ENCODE data around the gene KDM4C. TPM values are rescaled to one million over a fixed set of nuclear protein-coding genes. Genes with fewer than 3 reads are reported as not detected.

The KDM4C gene
- total RNA-seq, 1 experiment from 2014 or later, result 7.1 TPM

DNA sequence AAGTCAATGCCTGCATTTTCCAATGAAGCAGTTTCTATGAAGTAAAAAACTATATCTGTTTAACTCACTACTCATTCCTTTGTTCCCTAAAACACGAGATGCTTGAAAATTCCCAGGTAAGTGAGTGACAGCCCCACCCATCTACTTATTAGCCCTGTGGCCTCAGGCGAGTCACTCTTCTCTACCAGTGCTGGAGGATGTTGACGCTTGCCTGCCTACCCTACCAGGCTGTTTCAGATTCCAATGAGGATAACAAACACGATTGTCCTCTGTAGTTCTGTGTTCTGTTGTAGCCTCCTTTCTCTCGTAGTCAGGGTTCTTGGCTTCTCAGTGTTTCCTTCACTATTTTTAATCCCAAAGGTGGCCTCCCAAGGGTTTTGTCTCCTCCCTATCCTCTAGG lies 388.8 kb downstream of the KDM4C start:
- ATAC-seq (no peak), DNase-seq (ENCODE audit: low read depth, low spot score) (no peak)
- Histone ChIP-seq H3K9me3 (ENCODE audit: control insufficient read depth, insufficient read depth, low read depth, low read length) (no peaks in the 10 kb centered on the region), H3K4me1 (ENCODE audit: control insufficient read depth, insufficient read depth, low read length) (no peaks in the 10 kb centered on the region), H3K4me3 (ENCODE audit: low read depth in 2 of 2, low read length in 2 of 2) (no peak overlapping the region), H3K36me3 (ENCODE audit: control insufficient read depth, insufficient read depth, low read length) (no peaks in the 10 kb centered on the region), H3K27ac (ENCODE audit: low read length) (no peak overlapping the region), H3K27me3 (ENCODE audit: control insufficient read depth, insufficient read depth, low read length) (no peaks in the 10 kb centered on the region)
- in situ Hi-C loops (cut with HindIII; ENCODE audit: low pct_unique_long_range_greater_than_20kb, low sequenced_read_pairs), result no loop called here
- POLR2A ChIA-PET, result no interaction called here
- TF ChIP-seq SIN3A (IDR thresholded peaks at IDR 0.05; ENCODE audit: borderline replicate concordance, insufficient read depth, low read depth, low read length), result no peak
- TF ChIP-seq, protein P1, sequence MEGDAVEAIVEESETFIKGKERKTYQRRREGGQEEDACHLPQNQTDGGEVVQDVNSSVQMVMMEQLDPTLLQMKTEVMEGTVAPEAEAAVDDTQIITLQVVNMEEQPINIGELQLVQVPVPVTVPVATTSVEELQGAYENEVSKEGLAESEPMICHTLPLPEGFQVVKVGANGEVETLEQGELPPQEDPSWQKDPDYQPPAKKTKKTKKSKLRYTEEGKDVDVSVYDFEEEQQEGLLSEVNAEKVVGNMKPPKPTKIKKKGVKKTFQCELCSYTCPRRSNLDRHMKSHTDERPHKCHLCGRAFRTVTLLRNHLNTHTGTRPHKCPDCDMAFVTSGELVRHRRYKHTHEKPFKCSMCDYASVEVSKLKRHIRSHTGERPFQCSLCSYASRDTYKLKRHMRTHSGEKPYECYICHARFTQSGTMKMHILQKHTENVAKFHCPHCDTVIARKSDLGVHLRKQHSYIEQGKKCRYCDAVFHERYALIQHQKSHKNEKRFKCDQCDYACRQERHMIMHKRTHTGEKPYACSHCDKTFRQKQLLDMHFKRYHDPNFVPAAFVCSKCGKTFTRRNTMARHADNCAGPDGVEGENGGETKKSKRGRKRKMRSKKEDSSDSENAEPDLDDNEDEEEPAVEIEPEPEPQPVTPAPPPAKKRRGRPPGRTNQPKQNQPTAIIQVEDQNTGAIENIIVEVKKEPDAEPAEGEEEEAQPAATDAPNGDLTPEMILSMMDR (IDR thresholded peaks at IDR 0.05), result no peak
- TF ChIP-seq, protein P2, sequence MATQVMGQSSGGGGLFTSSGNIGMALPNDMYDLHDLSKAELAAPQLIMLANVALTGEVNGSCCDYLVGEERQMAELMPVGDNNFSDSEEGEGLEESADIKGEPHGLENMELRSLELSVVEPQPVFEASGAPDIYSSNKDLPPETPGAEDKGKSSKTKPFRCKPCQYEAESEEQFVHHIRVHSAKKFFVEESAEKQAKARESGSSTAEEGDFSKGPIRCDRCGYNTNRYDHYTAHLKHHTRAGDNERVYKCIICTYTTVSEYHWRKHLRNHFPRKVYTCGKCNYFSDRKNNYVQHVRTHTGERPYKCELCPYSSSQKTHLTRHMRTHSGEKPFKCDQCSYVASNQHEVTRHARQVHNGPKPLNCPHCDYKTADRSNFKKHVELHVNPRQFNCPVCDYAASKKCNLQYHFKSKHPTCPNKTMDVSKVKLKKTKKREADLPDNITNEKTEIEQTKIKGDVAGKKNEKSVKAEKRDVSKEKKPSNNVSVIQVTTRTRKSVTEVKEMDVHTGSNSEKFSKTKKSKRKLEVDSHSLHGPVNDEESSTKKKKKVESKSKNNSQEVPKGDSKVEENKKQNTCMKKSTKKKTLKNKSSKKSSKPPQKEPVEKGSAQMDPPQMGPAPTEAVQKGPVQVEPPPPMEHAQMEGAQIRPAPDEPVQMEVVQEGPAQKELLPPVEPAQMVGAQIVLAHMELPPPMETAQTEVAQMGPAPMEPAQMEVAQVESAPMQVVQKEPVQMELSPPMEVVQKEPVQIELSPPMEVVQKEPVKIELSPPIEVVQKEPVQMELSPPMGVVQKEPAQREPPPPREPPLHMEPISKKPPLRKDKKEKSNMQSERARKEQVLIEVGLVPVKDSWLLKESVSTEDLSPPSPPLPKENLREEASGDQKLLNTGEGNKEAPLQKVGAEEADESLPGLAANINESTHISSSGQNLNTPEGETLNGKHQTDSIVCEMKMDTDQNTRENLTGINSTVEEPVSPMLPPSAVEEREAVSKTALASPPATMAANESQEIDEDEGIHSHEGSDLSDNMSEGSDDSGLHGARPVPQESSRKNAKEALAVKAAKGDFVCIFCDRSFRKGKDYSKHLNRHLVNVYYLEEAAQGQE (IDR thresholded peaks at IDR 0.05; ENCODE audit: insufficient read depth in 1 of 2, low read depth in 2 of 2, low read length in 1 of 2), result no peak
- TF ChIP-seq POLR2AphosphoS5 (IDR thresholded peaks at IDR 0.05; ENCODE audit: low read depth, low read length), result no peak
- TF ChIP-seq TCF7L2 (IDR thresholded peaks at IDR 0.05; ENCODE audit: low read depth, low read length), result no peak
- CTCF ChIA-PET, result no interaction called here
- BruUV-seq (replicated peaks), result no TSS peak
- intact Hi-C loops (cut with micrococcal nuclease; ENCODE audit: unreplicated experiment), result no loop called here

DNA sequence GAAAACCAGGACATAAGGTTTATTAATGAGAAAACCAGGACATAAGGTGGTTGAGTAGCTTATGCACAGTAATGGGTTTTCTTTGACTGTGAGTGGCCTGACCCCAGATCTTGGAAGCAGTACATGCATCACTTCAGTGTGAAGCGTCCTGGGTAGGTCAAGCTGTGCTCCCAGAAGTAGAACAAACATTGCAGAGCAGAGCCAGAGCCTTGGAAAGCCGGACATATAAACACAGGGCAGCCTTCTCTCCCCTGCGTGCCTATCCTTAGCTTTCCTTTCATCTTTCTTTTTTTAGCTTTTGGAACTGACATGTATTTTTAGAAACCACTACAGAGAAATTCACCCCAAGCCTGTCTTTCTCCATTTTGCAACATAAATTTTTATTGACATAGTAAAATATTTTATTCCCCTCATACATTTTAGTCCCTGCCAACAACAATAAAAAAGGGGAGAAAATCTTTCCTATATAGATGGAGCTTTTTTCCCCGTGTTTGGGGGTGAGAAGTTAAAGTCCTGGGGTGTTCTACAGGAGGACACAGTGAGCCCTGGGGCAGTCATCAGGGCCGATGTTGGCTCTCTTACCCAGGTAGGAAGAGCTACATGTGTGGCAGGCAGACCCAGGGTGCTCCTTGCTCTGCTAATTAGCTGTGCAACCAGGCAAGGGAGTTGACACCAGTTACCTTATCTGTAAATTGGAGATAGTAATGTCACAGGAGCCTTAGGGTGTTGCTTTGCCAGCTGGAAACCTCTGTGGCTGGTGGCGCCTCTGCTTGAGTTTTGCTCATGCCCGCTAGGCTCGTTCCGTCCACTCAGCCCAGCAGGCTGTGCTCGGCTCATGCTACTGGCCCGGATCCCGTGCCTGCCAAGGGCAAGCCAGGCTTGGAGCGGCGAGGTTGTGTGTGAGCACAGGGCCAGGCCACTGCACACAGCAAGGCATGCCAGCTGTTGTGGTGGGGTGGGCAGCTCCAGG lies 389.6 kb downstream of the KDM4C start:
- no peak overlapping the region for H3K4me3 ChIP-seq (ENCODE audit: low read depth in 2 of 2, low read length in 2 of 2)
- no peak for TF ChIP-seq SIN3A (IDR thresholded peaks at IDR 0.05; ENCODE audit: borderline replicate concordance, insufficient read depth, low read depth, low read length)
- TF ChIP-seq, protein P2 (IDR thresholded peaks at IDR 0.05; ENCODE audit: insufficient read depth in 1 of 2, low read depth in 2 of 2, low read length in 1 of 2), result no peak
- no peak for TF ChIP-seq TCF7L2 (IDR thresholded peaks at IDR 0.05; ENCODE audit: low read depth, low read length)
- no peak for TF ChIP-seq POLR2AphosphoS5 (IDR thresholded peaks at IDR 0.05; ENCODE audit: low read depth, low read length)
- TF ChIP-seq, protein P1 (IDR thresholded peaks at IDR 0.05), result no peak
- ATAC-seq (no peak), DNase-seq (ENCODE audit: low read depth, low spot score) (no peak)
- no TSS peak for BruUV-seq (replicated peaks)
- in situ Hi-C loops (cut with HindIII; ENCODE audit: low pct_unique_long_range_greater_than_20kb, low sequenced_read_pairs), result no loop called here
- intact Hi-C loops (cut with micrococcal nuclease; ENCODE audit: unreplicated experiment), result no loop called here
- H3K9me3 ChIP-seq (ENCODE audit: control insufficient read depth, insufficient read depth, low read depth, low read length), result no peaks in the 10 kb centered on the region
- ChIA-PET CTCF (no interaction called here), POLR2A (no interaction called here)
- no peak overlapping the region for H3K27ac ChIP-seq (ENCODE audit: low read length)
- no peaks in the 10 kb centered on the region for H3K36me3 ChIP-seq (ENCODE audit: control insufficient read depth, insufficient read depth, low read length)
- no peaks in the 10 kb centered on the region for H3K4me1 ChIP-seq (ENCODE audit: control insufficient read depth, insufficient read depth, low read length)
- H3K27me3 ChIP-seq (ENCODE audit: control insufficient read depth, insufficient read depth, low read length), result no peaks in the 10 kb centered on the region
